HG03060 (cell line): ENCODE measurements around the gene GRM7.
A peak's percentile ranks its signal among the peaks of the same experiment; 100 is the strongest.

Experiments
- ATAC-seq: cut with Tn5 transposase; IDR thresholded peaks from one replicate; pipeline ENCODE4 v1.9.1; 2021; ENCODE audit warnings: low read depth, moderate number of reproducible peaks; ENCODE audit not compliant: unreplicated experiment

GRM7 gene

GRCh38 chr3:7215706-7216105, 354.8 kb downstream of the GRM7 start:
- no peak for ATAC-seq

DNA sequence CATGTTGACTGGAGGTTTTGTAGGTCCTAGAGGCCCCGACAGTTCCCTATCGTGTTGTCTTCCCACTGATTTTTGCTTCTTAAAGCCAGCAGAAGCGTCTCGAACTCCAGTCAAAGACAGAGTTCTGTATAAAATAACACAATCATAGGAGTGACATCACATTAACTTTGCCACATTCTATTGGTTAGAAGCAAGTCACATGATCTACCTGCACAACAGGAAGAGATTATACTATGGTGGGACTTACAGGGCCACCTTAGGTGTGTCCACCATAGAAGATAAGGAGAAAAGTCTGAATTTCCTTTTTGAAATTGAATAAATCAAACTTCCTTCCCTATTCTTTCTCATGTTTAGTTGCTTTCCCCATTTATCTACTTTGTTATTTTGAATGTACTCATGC, 365.5 kb downstream of the GRM7 start:
- no peak for ATAC-seq

DNA sequence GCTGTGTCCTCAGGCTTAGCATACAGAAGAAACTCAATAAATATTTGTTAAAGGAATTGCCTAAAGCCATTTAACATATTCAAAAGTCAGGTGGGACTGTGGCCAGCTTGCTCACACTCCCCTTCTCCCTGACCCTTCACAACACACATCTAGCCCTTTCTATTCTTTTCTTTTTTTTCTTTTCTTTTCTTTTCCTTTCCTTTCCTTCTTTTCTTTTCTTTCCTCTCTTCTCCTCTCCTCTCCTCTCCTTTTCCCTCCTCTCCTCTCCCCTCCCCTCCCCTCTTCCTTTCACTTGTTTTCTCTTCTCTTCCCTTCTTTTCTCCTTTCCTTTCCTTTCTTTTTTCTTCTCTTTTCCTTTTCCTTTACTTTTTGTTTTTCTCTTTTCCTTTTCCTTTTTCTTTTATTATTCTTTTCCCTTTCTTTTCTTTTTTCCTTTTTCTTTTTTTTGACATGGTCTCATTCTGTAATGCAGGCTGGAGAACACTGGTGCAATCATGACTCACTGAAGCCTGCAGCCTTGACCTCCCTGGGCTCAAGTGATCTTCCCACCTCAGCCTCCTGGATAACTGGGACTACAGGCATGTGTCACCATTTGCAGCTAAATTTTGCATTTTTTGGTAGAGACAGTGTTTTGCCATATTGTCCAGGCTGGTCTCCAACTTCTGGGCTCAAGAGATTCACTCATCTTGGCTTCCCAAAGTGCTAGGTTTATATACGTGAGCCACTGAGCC, 377.8 kb downstream of the GRM7 start:
- ATAC-seq = no peak

GRCh38 chr3:7241584-7242302, 380.8 kb downstream of the GRM7 start:
- no peak for ATAC-seq

GRCh38 chr3:7242303-7242635, 381.4 kb downstream of the GRM7 start:
- ATAC-seq = no peak

DNA sequence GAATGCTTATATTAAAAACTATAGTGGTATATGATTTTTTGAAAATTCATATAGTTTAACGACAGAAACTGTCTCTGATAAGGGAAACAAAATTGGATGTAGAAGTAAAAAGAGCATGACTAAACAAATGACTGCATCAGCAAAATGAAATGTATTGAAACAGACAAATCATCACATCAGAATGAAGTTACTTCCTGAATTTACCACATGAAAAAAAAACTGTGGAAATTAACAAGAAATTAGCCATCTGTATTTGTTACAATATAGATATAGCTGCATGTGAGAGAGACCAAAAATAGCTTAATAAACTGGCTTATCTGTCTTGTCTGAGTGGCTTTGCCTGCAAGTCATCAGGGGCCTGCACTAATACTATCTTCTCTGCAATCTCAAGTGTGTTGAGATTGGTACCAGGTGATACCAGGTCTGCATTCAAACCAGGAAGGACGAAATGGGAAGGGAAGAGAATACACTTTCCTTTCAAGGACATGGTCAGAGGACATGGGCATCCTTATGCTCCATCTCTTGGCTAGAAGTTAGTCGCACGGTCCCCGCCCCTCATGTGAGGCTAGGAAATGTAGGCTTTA, 388.7 kb downstream of the GRM7 start:
- ATAC-seq = no peak

- no peak for ATAC-seq
Measured at GRCh38 chr3:7254251-7254650, 393.3 kb downstream of the GRM7 start.

DNA sequence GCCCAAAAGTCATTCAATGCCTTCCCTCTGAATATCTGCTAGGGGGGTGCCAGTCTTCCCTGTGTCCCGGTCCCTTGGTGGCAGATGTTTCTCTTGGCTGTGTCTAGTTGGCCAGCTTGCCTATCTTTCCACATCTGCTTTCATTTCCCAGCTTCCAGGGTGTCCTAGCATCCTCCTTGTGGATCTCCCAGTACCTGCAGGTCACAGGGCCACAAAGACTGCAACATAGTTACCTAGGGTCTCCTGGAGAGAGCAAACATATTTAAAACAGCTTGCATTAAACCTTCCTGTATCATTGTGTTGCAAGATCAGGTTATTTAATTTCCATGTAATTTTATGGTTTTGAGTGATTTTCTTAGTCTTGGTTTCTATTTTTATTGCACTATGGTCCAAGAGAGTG, 400.1 kb downstream of the GRM7 start:
- ATAC-seq = no peak

- no peak for ATAC-seq
Measured at GRCh38 chr3:7263347-7264195, 402.7 kb downstream of the GRM7 start.

DNA sequence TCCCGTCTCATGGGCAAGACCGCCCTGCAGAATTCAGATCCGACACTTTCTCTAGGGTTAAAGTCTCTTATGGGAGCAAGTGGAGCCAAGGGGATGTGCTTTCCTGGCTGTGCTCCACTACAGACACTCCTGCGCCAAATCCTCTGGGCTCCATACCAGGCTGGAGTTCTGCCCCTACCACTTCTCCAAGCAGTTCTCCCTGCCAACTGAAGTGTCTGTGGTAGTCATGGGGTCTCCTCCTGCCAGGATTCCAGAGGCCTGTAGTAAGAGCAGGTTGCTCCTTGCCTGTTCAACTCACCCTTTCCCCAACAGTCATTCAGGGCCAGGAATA, 403.2 kb downstream of the GRM7 start:
- no peak for ATAC-seq

GRCh38 chr3:7265736-7266135, 404.8 kb downstream of the GRM7 start:
- no peak for ATAC-seq

DNA sequence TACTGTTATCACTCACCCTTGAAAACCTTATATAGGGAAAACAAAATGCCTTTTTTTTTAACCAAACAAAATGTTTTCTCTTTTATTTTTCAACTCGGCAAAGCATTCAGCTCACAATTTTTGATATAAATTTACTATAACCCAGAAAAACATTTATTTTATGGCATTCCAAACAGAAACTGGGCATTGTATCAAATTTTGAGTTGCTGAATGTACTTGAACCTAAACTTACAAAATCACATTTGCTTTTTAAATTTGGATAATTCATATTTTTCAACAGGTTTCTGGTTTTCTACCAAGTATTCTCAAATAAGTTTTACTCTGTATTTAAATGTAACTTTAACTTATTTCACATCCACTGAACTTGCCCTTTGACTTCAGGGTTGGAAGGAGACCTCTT, 405.6 kb downstream of the GRM7 start:
- no peak for ATAC-seq

DNA sequence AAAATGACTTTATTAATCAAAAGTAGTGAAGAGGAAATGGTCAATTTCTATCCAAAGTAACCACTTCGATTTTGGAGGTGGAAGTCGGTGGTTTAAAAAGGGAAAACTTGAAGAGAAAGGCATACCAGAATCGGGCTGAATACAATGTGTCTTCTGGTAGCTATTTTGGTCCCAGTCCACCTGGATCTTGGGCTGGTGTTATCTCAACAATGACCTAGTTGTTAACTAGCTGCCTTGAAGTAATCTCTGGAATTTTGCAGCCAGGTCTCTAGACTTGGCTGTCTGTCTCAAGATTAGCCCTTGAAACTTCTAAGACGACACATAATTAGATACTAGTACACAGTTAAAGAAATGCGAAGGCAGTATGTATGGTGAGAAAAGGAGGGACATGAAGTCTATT, 409.8 kb downstream of the GRM7 start:
- no peak for ATAC-seq

GRCh38 chr3:7271631-7272030, 410.7 kb downstream of the GRM7 start:
- ATAC-seq = no peak

DNA sequence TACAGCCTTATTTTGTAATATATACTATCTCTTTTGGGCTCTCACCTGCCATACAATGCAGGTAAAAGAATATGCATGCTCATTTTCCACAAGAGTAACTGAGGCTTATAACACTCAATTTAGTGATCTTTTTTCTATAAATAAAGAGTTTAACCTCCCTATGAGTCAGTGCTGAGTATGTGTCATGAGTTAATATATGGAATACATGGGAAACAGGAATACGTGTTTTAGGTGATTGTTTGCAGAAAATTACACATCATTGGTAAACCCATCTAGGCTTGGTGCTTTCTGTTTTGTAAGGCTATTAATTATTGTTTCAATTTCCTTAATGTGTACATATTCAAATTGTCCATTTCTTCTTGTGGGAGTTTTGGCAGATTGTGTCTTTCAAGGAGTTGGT, 411.3 kb downstream of the GRM7 start:
- ATAC-seq = no peak

DNA sequence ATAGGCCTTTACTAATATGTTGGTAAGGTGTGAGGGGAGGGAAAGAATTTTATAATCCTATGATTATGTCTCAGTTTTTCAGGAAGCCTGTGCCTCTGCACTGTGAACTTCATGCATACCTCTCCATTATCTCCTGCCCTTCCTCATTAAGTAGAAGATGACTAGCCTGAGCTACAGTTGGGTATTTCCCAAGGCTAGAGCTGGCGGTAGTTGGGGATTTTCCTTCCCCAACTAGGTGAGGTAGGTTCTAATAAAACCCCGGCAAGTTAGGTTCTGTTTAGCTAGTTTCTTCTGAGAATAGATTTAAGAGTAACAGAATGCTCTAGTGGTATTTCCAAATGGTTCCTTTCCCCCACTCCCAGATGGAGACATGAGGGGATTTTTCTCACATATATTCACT, 414.5 kb downstream of the GRM7 start:
- ATAC-seq = peak; percentile 49

GRCh38 chr3:7280318-7280717, 419.4 kb downstream of the GRM7 start:
- no peak for ATAC-seq

DNA sequence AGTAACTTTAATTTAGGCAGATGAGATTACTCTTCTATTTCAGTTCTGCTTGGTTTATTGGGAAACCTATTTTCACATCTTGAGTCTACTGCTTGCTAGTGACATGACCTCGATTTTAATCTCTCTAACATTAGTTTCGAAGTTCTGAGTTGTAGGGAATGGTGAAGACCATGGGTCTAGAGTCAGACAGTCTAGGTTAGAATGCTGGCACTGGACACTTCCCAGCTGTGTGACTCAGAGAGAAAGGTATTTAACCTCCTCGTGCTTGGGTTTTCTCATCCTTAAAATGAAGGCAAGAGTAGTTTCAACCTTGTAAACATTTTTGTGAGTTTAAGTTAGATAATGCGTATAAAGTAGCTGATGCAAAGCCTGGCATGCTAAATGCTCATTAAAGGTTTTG, 422.1 kb downstream of the GRM7 start:
- no peak for ATAC-seq

DNA sequence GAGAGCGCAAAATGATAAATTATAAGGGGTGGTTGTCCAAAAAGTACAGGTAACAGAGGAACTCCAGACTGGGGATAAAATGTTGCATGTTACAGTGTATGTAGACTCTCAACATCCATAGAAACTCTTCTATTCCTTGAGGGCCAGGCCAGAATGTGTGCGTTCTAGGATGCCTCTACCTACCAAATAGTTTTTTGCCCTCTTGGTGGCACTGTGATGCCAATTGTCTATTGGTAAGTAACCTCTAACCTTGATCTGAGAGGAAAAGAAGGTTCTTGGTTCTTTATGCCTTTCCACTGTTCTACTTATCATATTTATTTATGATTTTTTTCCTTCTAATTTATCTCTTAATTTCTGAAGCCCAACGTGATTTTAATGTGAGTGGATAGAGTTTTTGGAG, 424.6 kb downstream of the GRM7 start:
- no peak for ATAC-seq

GRCh38 chr3:7288133-7288532, 427.2 kb downstream of the GRM7 start:
- ATAC-seq = no peak

GRCh38 chr3:7289121-7289520, 428.2 kb downstream of the GRM7 start:
- ATAC-seq = no peak
